H1 (cell line): Measurements from ENCODE around the gene ATP6V1G1. TPM values are rescaled to one million over a fixed set of nuclear protein-coding genes. Genes with fewer than 3 reads are reported as not detected.

Source experiments
- CTCF ChIA-PET: fragments of 300-600 bp; sonication (Branson Sonifier 250); formaldehyde crosslinking; loops from one replicate; lab custom pipeline; 2021; ENCODE audit not compliant: partially characterized antibody; lab: Charles Lee
- POLR2A ChIA-PET: fragments of 300-600 bp; sonication (Branson Sonifier 250); formaldehyde crosslinking; loops from one replicate; lab custom pipeline; 2021; ENCODE audit warnings: inconsistent platforms; ENCODE audit not compliant: partially characterized antibody; lab: Charles Lee
- DNase-seq, 2 experiments: peaks; one replicate each; pipeline versions ENCODE4 v3.0.0 to v3.0.0-alpha.2; 2010 to 2022; ENCODE audit warnings: low spot score in 2 of 2, low read depth in 1 of 2, mixed read lengths in 1 of 2
- FAIRE-seq: peaks from 2 replicates; lab custom pipeline; 2011; peaks lifted over from hg19 to GRCh38; lab: Jason Lieb, UNC
- H2AFZ ChIP-seq: 2 replicates; pipeline ENCODE4 v1.8.1; 2012; ENCODE audit warnings: low read length, inconsistent platforms
- H2AK5ac ChIP-seq: 2 replicates; pipeline ENCODE4 v1.6.1; 2013; ENCODE audit warnings: low read depth, low read length
- H2BK120ac ChIP-seq: replicated peaks from 2 replicates; pipeline ENCODE3; 2013; ENCODE audit warnings: low read depth, low read length, inconsistent platforms
- H2BK12ac ChIP-seq: 2 replicates; pipeline ENCODE4 v1.6.1; 2013; ENCODE audit warnings: low read depth, low read length
- H2BK15ac ChIP-seq: 2 replicates; pipeline ENCODE4 v1.6.1; 2013; ENCODE audit warnings: low read length
- H2BK20ac ChIP-seq: 2 replicates; pipeline ENCODE4 v1.6.1; 2013; ENCODE audit warnings: low read length
- H2BK5ac ChIP-seq: 2 replicates; pipeline ENCODE4 v1.6.1; 2013; ENCODE audit warnings: low read depth, low read length
- H3K14ac ChIP-seq: 2 replicates; pipeline ENCODE4 v1.6.1; 2013; ENCODE audit warnings: inconsistent platforms; ENCODE audit not compliant: insufficient read length
- H3K18ac ChIP-seq: 2 replicates; pipeline ENCODE4 v1.6.1; 2013; ENCODE audit warnings: low read length; ENCODE audit errors: extremely low read depth
- H3K23ac ChIP-seq: 2 replicates; pipeline ENCODE4 v1.6.1; 2013; ENCODE audit warnings: inconsistent platforms; ENCODE audit not compliant: insufficient read length
- H3K23me2 ChIP-seq: 2 replicates; pipeline ENCODE4 v1.6.1; 2013; ENCODE audit warnings: low read depth, low read length
- H3K27ac ChIP-seq: 2 replicates; pipeline ENCODE4 v1.6.1; 2011; ENCODE audit warnings: low read depth, low read length, inconsistent platforms
- H3K27me3 ChIP-seq, 4 experiments: replicated peaks in 1 of 4; 1 replicate in 1 of 4; 2 replicates in 3 of 4; pipeline versions ENCODE4 v1.6.1 to v1.8.1; 2011 to 2013; ENCODE audit warnings: low read length in 3 of 4, mild to moderate bottlenecking in 3 of 4, inconsistent platforms in 2 of 4, mixed read lengths in 2 of 4, moderate library complexity in 1 of 4; ENCODE audit not compliant: control insufficient read depth in 3 of 4, insufficient read depth in 3 of 4; ENCODE audit errors: extremely low read depth in 1 of 4
- H3K36me3 ChIP-seq, 4 experiments: 2 replicates each; pipeline versions ENCODE4 v1.6.1 to v1.8.1; 2011 to 2013; ENCODE audit warnings: mild to moderate bottlenecking in 4 of 4, low read length in 3 of 4, moderate library complexity in 2 of 4, control low read depth in 1 of 4, inconsistent platforms in 1 of 4; ENCODE audit not compliant: insufficient read depth in 4 of 4, control insufficient read depth in 2 of 4
- H3K4ac ChIP-seq: replicated peaks from 2 replicates; pipeline ENCODE3; 2013; ENCODE audit warnings: low read length, low read depth, mixed read lengths, inconsistent platforms; ENCODE audit not compliant: insufficient read length
- H3K4me1 ChIP-seq, 4 experiments: replicated peaks in 1 of 4; 1 replicate in 1 of 4; 2 replicates in 3 of 4; pipeline versions ENCODE4 v1.6.1 to v1.8.1; 2011 to 2013; ENCODE audit warnings: low read length in 3 of 4, inconsistent platforms in 2 of 4, mixed read lengths in 1 of 4; ENCODE audit not compliant: insufficient read depth in 4 of 4, control insufficient read depth in 3 of 4
- H3K4me2 ChIP-seq, 2 experiments: 2 replicates each; pipeline versions ENCODE4 v1.6.1 to v1.8.1; 2011 to 2013; ENCODE audit warnings: low read depth in 2 of 2, low read length in 2 of 2, control low read depth in 1 of 2, inconsistent platforms in 1 of 2, mild to moderate bottlenecking in 1 of 2; ENCODE audit not compliant: insufficient read depth in 1 of 2
- H3K4me3 ChIP-seq, 4 experiments: fragments of 200-600, 300-600 bp in 1 of 4; sonication (generic), shearing (Covaris generic), sonication (Bioruptor Twin) in 1 of 4; 2 replicates each; pipeline versions ENCODE4 v1.5.1 to v1.8.1; 2011 to 2016; ENCODE audit warnings: low read length in 4 of 4, low read depth in 3 of 4, control low read depth in 2 of 4, inconsistent platforms in 2 of 4, mild to moderate bottlenecking in 2 of 4, mixed read lengths in 1 of 4, moderate library complexity in 1 of 4; ENCODE audit not compliant: insufficient read depth in 2 of 4; ENCODE audit errors: extremely low read depth in 1 of 4
- H3K56ac ChIP-seq: replicated peaks from 2 replicates; pipeline ENCODE3; 2013; ENCODE audit warnings: low read depth, mild to moderate bottlenecking, mixed read lengths, low read length, inconsistent platforms; ENCODE audit not compliant: insufficient read length
- H3K79me1 ChIP-seq: 2 replicates; pipeline ENCODE4 v1.6.1; 2013; ENCODE audit warnings: low read depth, low read length, control low read depth
- H3K79me2 ChIP-seq, 2 experiments: 2 replicates each; pipeline versions ENCODE4 v1.6.1 to v1.8.1; 2012 to 2013; ENCODE audit warnings: low read length in 2 of 2, mild to moderate bottlenecking in 2 of 2, inconsistent platforms in 1 of 2; ENCODE audit not compliant: insufficient read depth in 2 of 2, control insufficient read depth in 1 of 2
- H3K9ac ChIP-seq, 4 experiments: replicated peaks in 1 of 4; 1 replicate in 1 of 4; 2 replicates in 3 of 4; pipeline versions ENCODE4 v1.6.1 to v1.8.1; 2011 to 2013; ENCODE audit warnings: low read depth in 3 of 4, low read length in 3 of 4, control low read depth in 2 of 4, mild to moderate bottlenecking in 2 of 4, moderate library complexity in 2 of 4, inconsistent platforms in 1 of 4; ENCODE audit errors: extremely low read depth in 1 of 4
- H3K9me3 ChIP-seq, 2 experiments: 2 replicates each; pipeline versions ENCODE4 v1.6.1 to v1.8.1; 2012 to 2013; ENCODE audit warnings: mild to moderate bottlenecking in 2 of 2, moderate library complexity in 2 of 2, control low read depth in 1 of 2, inconsistent platforms in 1 of 2, low read depth in 1 of 2, low read length in 1 of 2, mixed read lengths in 1 of 2; ENCODE audit not compliant: insufficient read depth in 2 of 2
- H4K20me1 ChIP-seq, 2 experiments: replicated peaks in 1 of 2; 2 replicates each; pipeline versions ENCODE3 to v1.8.1; 2011 to 2013; ENCODE audit warnings: inconsistent platforms in 2 of 2, low read length in 2 of 2, mild to moderate bottlenecking in 1 of 2; ENCODE audit not compliant: insufficient read depth in 2 of 2, control insufficient read depth in 1 of 2
- H4K5ac ChIP-seq: 2 replicates; pipeline ENCODE4 v1.6.1; 2013; ENCODE audit warnings: low read length, low read depth, mixed read lengths, inconsistent platforms; ENCODE audit not compliant: insufficient read length
- H4K8ac ChIP-seq: 2 replicates; pipeline ENCODE4 v1.8.0; 2013; ENCODE audit warnings: mild to moderate bottlenecking, moderate library complexity, low read length, inconsistent platforms; ENCODE audit not compliant: insufficient read depth; ENCODE audit errors: extremely low read depth
- H4K91ac ChIP-seq: replicated peaks from 2 replicates; pipeline ENCODE3; 2013; ENCODE audit warnings: low read length, mixed read lengths, inconsistent platforms; ENCODE audit not compliant: insufficient read length
- ATF2 ChIP-seq: IDR thresholded peaks from 2 replicates; pipeline ENCODE4 v1.6.1; 2012; ENCODE audit warnings: low read length, inconsistent platforms
- BACH1 ChIP-seq: IDR thresholded peaks from 2 replicates; pipeline ENCODE4 v1.6.1; 2012; ENCODE audit warnings: low read length, improper control_type of control experiment
- BCL11A ChIP-seq, 2 experiments: IDR thresholded peaks; one replicate each; pipeline ENCODE4 v1.6.1; 2011; ENCODE audit warnings: low read depth in 2 of 2, low read length in 2 of 2, mild to moderate bottlenecking in 2 of 2
- EP300 ChIP-seq, 2 experiments: IDR thresholded peaks; 1 replicate in 1 of 2; 2 replicates in 1 of 2; pipeline ENCODE4 v1.6.1; 2011 to 2012; ENCODE audit warnings: low read depth in 2 of 2, low read length in 2 of 2, mild to moderate bottlenecking in 2 of 2, borderline replicate concordance in 1 of 2, inconsistent platforms in 1 of 2, moderate library complexity in 1 of 2
- GTF2F1 ChIP-seq: IDR thresholded peaks from 2 replicates; pipeline ENCODE4 v1.6.1; 2012; ENCODE audit warnings: low read depth, low read length, improper control_type of control experiment, borderline replicate concordance
- HDAC6 ChIP-seq: IDR thresholded peaks from one replicate; pipeline ENCODE4 v1.7.1; 2012; ENCODE audit warnings: low read depth, mild to moderate bottlenecking, inconsistent platforms, low read length, moderate library complexity
- POLR2A ChIP-seq, 2 experiments: IDR thresholded peaks; 1 replicate in 1 of 2; 2 replicates in 1 of 2; pipeline ENCODE4 v1.6.1; 2011; ENCODE audit warnings: low read depth in 2 of 2, low read length in 2 of 2, mild to moderate bottlenecking in 2 of 2; ENCODE audit errors: control extremely low read depth in 1 of 2
- RBBP5 ChIP-seq: IDR thresholded peaks from 2 replicates; pipeline ENCODE4 v1.7.1; 2012; ENCODE audit warnings: low read depth, mild to moderate bottlenecking, inconsistent platforms, low read length, moderate library complexity, borderline replicate concordance
- SIN3A ChIP-seq, 2 experiments: IDR thresholded peaks in 1 of 2; conservative IDR thresholded peaks in 1 of 2; 2 replicates each; pipeline ENCODE4 v1.6.1; 2011 to 2012; ENCODE audit warnings: low read length in 2 of 2, improper control_type of control experiment in 1 of 2, low read depth in 1 of 2, mild to moderate bottlenecking in 1 of 2
- TAF1 ChIP-seq: IDR thresholded peaks from 2 replicates; pipeline ENCODE4 v1.6.1; 2011; ENCODE audit warnings: mild to moderate bottlenecking, low read depth, low read length
- TAF7 ChIP-seq: optimal IDR thresholded peaks from 2 replicates; pipeline ENCODE3; 2011; ENCODE audit warnings: low read depth, mild to moderate bottlenecking, inconsistent platforms, low read length, moderate library complexity, borderline replicate concordance
- polyA plus RNA-seq, 7 experiments: library from polyadenylated mRNA; depleted of rRNA in 3 of 7; stranded (reverse) in 5 of 7; unstranded in 2 of 7; fragments of >200 nt in 5 of 7; fragments of 200-250 nt in 2 of 7; gene quantifications; 1 replicate in 5 of 7; 2 replicates in 1 of 7; 4 replicates in 1 of 7; pipeline versions ENCODE4 v1.2.1 to v1.2.3, GENCODE V29; 2011 to 2013; ENCODE audit warnings: missing spikeins in 2 of 7, mixed read lengths in 2 of 7
- total RNA-seq: library from RNA; stranded (reverse); fragmentation: NEBNext Ultra II Directional; extraction: Animal tissue kit (Norgen Biotek cat#: 25700); gene quantifications from 2 replicates; pipeline ENCODE4 v1.2.1, GENCODE V29; 2021

Gene ATP6V1G1
- total and polyA plus RNA-seq, 2 of the 8 experiments (the other 6 are each of a cell fraction or from before 2014, with no cell fraction given), result 112 to 124 TPM

- DNase-seq (no peak), FAIRE-seq (no peak)
- CTCF ChIA-PET, result interaction anchor here (1.2 to 3.1 kb wide), 4 partner anchors 10 to 46 kb away, joined by 3 to 14 read pairs (median 6); no protein-coding TSS in a partner anchor
- TF ChIP-seq HDAC6, result no peak
- no peak for TF ChIP-seq TAF1
- TF ChIP-seq EP300 (IDR thresholded peaks at IDR 0.05; ENCODE audit: borderline replicate concordance in 1 of 2, low read depth in 2 of 2, low read length in 2 of 2), result no peak
- no peak for TF ChIP-seq RBBP5
- TF ChIP-seq ATF2, result no peak
- no peak for TF ChIP-seq TAF7
- TF ChIP-seq BCL11A (IDR thresholded peaks at IDR 0.05; ENCODE audit: low read depth in 2 of 2, low read length in 2 of 2), result no peak
- TF ChIP-seq BACH1, result no peak
- no peak for TF ChIP-seq GTF2F1
- TF ChIP-seq SIN3A (conservative IDR thresholded peaks at IDR 0.05 in 1 of 2, IDR thresholded peaks at IDR 0.05 in 1 of 2; ENCODE audit: low read depth in 1 of 2, low read length in 2 of 2), result no peak
- TF ChIP-seq POLR2A (IDR thresholded peaks at IDR 0.05; ENCODE audit: control extremely low read depth in 1 of 2, low read depth in 2 of 2, low read length in 2 of 2), result no peak
Measured at GRCh38 chr9:114606597-114607207, 19.1 kb downstream of the ATP6V1G1 start.

More at GRCh38 chr9:114606597-114607207, 19.1 kb downstream of the ATP6V1G1 start:
- Histone ChIP-seq H4K20me1 (no peaks in the 10 kb centered on the region), H2BK12ac (no peak overlapping the region), H3K36me3 (no peaks in the 10 kb centered on the region), H3K27me3 (peaks cover 0 to 11% (median 7%) of the 10 kb centered on the region in 4 experiments; a peak in 5 of 7 replicates), H3K56ac (no peak overlapping the region), H3K4me1 (peaks cover 0 to 4% (median 2%) of the 10 kb centered on the region in 4 experiments; a peak in 6 of 7 replicates), H2BK120ac (no peak overlapping the region), H3K9me3 (peaks cover 2 to 3% of the 10 kb centered on the region in 2 experiments; a peak in 1 of 4 replicates), H3K4ac (no peak overlapping the region), H3K79me2 (no peaks in the 10 kb centered on the region), H2BK5ac (no peak overlapping the region), H4K8ac (no peak overlapping the region), H3K14ac (no peak overlapping the region), H2AFZ (no peak overlapping the region), H4K91ac (no peak overlapping the region), H3K9ac (no peak overlapping the region), H3K23ac (no peak overlapping the region), H3K4me3 (no peak overlapping the region), H4K5ac (no peak overlapping the region), H3K23me2 (peaks cover 2% of the 10 kb centered on the region; the same call in 1 of the 2 replicates), H3K4me2 (no peak overlapping the region), H3K18ac (no peak overlapping the region), H2BK20ac (no peak overlapping the region), H3K27ac (no peak overlapping the region), H2BK15ac (no peak overlapping the region), H3K79me1 (no peaks in the 10 kb centered on the region), H2AK5ac (no peak overlapping the region)
- POLR2A ChIA-PET, result interaction anchor here (16.2 kb wide), 1 partner anchor 17 kb away, joined by 218 read pairs; the partner anchor contains the start of gene ATP6V1G1
